DMS153 treated with DMSO at 0.1 percent for 48 hours (cell line): ENCODE data around the gene BNIP3.

Source experiments
- DNase-seq: peaks from one replicate; lab custom pipeline; 2025; ENCODE audit not compliant: unreplicated experiment; lab: John Stamatoyannopoulos, UW

The BNIP3 gene

GRCh38 chr10:131978851-131979250 is 2.9 kb downstream of the BNIP3 start:
- no peak for DNase-seq

GRCh38 chr10:131978366-131978765 is 3.4 kb downstream of the BNIP3 start:
- no peak for DNase-seq

- no peak for DNase-seq
Measured at GRCh38 chr10:131977323-131978096, 4.2 kb downstream of the BNIP3 start.

- no peak for DNase-seq
Measured at GRCh38 chr10:131975796-131976195, 5.9 kb downstream of the BNIP3 start.

GRCh38 chr10:131975003-131975402 is 6.7 kb downstream of the BNIP3 start:
- DNase-seq: no peak

GRCh38 chr10:131974034-131974817 is 7.5 kb downstream of the BNIP3 start:
- no peak for DNase-seq

GRCh38 chr10:131973160-131973951 is 8.4 kb downstream of the BNIP3 start:
- no peak for DNase-seq

- DNase-seq: peak; percentile 36
Measured at GRCh38 chr10:131972474-131973071, 9.2 kb downstream of the BNIP3 start.

- no peak for DNase-seq
Measured at GRCh38 chr10:131971591-131971990, 10.1 kb downstream of the BNIP3 start.

GRCh38 chr10:131970946-131971345 is 10.8 kb downstream of the BNIP3 start:
- DNase-seq: no peak

GRCh38 chr10:131968949-131969348 is 12.8 kb downstream of the BNIP3 start:
- DNase-seq: no peak

GRCh38 chr10:131964298-131964697 is 17.4 kb downstream of the BNIP3 start:
- DNase-seq: no peak

- DNase-seq: no peak
Measured at GRCh38 chr10:131963811-131964210, 17.9 kb downstream of the BNIP3 start.

- no peak for DNase-seq
Measured at GRCh38 chr10:131963350-131963749, 18.4 kb downstream of the BNIP3 start.

- DNase-seq: no peak
Measured at GRCh38 chr10:131961777-131962662, 19.7 kb downstream of the BNIP3 start.

GRCh38 chr10:131961047-131961776 is 20.5 kb downstream of the BNIP3 start:
- DNase-seq: no peak

- no peak for DNase-seq
Measured at GRCh38 chr10:131960631-131961046, 21.1 kb downstream of the BNIP3 start.

- DNase-seq: no peak
Measured at GRCh38 chr10:131959841-131960240, 21.9 kb downstream of the BNIP3 start.

GRCh38 chr10:131955591-131956340 is 26.0 kb downstream of the BNIP3 start:
- DNase-seq: no peak
